Stimulated activated CD4-positive, alpha-beta T cell treated with anti-CD3 and anti-CD28 coated beads, TNF-alpha, amount 100 ng/mL, for 24 hours (primary cell): ENCODE data around the gene SLC29A3.

Experiments
- DNase-seq, 3 experiments: peaks; one replicate each; pipeline ENCODE4 v3.0.0-alpha.2; 2020; ENCODE audit warnings: low read depth in 3 of 3

The SLC29A3 gene

DNA sequence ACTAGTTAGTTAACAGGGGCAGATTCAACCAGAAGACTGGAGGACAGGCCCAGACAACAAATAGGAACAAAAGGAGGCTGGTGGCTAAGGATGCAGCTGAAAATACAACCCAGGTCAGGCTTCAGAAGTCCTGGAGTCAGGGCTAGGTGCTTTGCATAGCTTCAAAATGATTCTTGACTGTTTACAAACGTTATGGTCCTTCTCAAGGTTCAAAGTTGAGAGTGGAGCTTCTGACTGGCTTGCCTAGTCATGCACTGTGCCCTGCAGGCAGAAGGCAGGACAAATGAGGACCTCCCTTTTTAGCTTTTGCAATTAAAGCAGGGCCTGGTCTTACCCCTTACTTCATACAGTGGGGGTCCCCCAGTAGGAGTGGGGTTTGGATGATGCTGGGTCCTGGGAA, 73.2 kb downstream of the SLC29A3 start:
- DNase-seq: no peak

DNA sequence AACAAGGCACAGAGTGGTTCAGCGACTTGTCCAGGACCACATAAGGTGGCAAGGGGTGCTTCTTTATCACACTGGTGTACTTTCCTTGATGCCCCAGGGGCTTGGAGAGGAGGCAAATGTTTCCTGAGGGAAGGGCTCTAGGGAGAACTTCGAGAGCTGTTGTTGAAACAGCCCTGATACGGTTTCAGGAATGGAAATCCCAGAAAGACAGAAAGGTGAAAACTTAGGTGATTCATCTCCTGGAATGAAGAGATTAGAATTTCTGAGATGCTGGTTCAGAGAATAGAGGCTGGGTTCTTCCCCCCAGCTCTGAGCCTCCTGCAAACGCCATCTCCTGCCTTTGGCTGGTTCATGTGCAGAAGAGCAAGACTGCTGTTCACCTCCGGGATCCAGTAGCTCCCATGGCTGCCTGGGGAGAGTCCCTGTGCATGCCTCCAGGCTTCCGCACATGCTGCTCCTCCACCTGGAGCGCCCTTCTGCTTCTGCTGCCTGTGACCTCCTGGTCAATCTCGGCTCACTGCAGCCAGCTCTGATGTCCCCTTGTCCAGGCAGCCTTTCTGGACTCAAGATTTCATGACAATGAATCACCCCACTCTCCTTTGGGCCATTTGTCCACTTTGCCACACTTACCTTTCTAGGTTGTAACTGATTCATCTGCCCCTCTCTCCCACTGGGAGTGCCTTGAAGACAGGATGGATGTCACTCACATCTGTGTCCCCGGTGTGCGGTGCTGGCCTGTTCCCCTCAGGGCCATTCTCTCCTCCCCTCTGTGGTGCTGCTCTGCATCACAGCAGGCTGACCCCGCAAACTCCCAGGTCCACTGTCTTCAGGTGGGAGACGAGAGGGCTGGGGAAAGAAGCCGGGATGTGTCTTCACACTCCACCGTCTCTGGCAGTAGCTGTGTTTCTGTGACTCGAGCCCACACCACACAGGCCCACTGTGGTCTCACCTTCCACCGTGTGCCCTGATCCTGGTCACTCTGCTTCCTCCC, 74.0 kb downstream of the SLC29A3 start:
- no peak for DNase-seq

DNA sequence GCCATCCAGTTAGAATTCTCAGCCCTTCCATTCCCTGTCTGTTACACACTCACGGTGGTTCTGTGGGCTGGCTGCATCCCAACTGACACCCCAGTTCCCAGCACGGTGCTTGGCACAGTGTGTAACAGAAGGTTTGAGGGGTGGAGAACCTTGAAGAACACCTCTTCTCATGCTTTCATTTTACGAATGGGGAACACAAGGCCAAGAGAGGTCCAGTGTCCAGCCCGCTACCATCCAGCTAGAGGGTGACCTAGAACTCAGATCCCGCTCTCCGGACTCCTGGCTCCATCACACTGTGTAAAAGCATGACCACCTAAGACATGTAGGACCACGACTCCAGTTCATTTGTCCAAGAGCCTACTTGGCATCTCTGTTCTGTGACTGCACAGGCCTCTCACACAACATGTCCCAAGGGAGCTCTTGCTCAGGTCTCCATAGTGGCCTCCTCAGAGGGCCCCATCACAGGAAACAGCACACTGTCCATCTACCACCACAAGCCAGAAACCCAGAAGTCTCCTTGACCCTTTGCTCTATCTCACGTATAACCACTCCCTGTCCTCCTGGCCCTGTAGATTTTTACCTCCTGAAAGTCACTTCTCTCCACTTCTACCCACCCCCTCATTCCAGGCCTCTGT, 74.9 kb downstream of the SLC29A3 start:
- no peak for DNase-seq

- no peak for DNase-seq
Measured at GRCh38 chr10:71394926-71395562, 76.0 kb downstream of the SLC29A3 start.

- no peak for DNase-seq
Measured at GRCh38 chr10:71395621-71396020, 76.6 kb downstream of the SLC29A3 start.

- peak in 1 of 3 experiments; percentile 35 for DNase-seq
Measured at GRCh38 chr10:71396084-71396710, 77.1 kb downstream of the SLC29A3 start.

DNA sequence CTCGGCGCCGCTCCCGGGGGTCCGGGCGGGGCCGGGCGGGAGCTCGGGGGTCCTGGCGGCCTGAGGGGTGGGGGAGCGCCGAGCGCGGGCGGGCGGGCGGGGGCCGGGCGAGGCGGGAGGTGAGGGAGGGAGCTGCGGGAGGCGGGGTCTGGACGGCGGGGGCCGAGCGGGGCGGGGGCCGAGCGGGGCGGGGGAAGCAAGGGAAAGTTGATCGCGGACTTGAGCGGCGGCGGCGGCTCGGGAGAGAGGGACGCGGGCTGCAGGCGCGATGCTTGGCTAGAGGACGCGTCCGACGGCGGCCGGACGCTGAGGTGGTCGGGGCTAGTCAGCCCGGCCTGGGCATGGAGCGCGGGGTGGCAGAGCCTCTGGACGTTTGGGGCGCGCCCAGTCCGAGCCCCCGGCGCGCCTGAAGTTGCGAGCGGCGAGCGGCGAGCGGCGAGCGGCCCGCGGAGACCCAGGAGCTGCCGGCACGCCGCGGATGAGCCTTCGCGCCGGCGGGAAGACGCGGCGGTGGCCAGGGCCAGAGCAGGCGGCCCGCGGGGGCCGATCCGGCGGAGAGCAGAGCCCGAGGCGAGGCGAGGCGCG, 77.7 kb downstream of the SLC29A3 start, which contains the start of gene CDH23:
TSS of gene CDH23 (plus strand) at position 210 of the 585 bp plus-strand sequence. CDS start 42,912 bp downstream, outside the sequence.
- DNase-seq: peak in 1 of 3 experiments; percentile 22

DNA sequence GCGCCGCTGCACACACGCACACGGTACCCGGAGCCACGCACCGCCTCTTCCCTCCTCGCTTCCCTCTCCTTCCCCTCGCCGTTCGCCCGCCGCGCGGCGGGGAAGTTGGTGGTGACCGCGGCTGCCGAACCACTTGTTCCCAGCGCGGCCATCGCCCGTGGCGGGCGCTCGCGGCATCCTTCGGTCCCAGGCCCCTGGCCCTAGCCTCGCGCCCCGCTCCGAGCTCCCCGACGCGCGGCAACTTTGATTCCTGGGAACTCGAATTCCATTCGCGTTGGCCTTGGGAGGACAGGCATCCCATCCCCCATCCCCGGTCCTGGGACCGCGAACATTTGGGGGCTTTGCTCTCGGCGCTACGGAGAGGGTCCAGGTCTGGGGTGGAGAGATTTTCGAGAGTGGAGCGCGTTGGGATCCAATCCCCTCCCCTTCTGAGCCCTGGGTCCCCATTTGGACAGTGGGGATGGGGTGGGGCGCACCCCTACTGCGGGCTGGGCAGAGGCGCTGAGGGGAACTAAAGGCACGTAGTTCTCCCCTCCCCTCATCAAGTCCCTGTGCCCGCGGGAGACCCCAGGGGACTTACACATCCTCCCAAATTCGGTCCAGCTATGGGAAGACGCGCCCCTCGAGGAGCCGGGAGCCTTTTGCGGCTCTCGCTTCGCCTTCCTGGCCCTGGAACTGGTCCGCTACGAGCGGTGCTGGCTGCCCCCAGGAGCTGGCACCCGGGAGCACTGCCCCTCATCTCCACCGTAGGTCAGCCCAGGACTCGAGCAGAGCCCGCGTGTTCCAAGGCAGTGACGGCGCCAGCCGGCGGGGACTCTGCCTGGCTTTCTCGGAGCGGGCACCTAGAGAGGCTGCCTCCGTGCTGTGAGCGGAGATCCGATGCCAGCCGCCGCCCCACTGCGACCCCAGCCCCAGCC, 78.5 kb downstream of the SLC29A3 start:
- DNase-seq: no peak

GRCh38 chr10:71398976-71399375, 79.9 kb downstream of the SLC29A3 start:
- DNase-seq: no peak

GRCh38 chr10:71399946-71400345, 80.9 kb downstream of the SLC29A3 start:
- no peak for DNase-seq

- DNase-seq: no peak
Measured at GRCh38 chr10:71401056-71401455, 82.0 kb downstream of the SLC29A3 start.

- DNase-seq: no peak
Measured at GRCh38 chr10:71402005-71402404, 82.9 kb downstream of the SLC29A3 start.

DNA sequence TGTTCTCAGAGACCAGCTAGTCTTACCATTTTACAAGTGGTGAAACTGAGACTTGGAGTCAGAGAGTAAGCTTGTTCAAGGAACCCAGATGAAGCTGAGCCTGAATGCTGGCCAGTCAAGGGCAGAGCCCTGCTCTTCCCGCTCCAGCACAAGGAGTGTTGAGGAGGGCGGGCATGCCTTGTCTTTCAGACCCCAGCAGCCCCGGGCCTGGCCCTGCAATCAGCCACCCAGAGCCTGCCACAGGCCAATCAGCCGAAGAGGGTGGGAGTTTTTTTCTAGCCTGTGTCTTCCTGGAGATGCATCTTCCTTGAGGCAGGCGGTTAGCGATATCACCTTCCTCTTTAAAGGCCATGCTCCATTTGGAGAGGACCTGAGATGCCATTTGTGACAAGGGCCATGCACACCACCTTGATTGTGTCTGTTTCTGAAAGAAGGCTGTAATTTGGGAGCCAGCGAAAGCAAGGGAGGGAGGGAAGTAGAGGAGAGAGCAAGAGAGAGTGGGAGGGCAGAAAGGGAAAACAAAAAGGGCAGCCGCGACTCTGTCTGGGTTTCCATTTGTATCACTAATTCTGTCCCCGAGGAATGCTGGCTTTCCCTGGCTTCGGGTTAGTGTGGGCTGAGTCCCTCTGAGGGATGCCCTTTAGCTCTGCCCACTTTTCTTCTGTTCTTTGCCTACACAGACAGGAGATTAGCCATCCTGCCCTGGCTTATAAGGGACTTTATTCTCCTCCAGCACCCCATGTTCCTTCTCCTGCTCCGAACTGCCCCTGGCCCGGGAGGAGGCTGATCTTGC, 85.6 kb downstream of the SLC29A3 start:
- no peak for DNase-seq

DNA sequence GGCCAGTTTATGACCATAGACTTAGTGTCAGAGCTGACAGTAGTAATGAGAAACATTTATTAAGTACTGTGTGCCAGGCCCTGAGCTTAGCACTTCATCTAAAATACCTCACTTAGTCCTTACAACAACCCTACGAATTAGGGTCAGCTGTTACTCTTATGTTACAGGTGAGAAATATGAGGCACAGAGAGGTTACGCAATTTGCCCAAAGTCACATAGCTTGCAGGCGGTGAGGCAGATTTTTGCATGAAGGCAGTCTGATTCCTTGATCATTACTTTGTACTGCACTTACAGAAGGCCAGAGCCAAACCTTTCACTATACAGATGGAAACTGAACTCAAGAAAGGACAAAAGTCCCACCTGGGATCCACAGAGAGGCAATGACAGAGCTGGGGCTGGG, 87.8 kb downstream of the SLC29A3 start:
- no peak for DNase-seq

DNA sequence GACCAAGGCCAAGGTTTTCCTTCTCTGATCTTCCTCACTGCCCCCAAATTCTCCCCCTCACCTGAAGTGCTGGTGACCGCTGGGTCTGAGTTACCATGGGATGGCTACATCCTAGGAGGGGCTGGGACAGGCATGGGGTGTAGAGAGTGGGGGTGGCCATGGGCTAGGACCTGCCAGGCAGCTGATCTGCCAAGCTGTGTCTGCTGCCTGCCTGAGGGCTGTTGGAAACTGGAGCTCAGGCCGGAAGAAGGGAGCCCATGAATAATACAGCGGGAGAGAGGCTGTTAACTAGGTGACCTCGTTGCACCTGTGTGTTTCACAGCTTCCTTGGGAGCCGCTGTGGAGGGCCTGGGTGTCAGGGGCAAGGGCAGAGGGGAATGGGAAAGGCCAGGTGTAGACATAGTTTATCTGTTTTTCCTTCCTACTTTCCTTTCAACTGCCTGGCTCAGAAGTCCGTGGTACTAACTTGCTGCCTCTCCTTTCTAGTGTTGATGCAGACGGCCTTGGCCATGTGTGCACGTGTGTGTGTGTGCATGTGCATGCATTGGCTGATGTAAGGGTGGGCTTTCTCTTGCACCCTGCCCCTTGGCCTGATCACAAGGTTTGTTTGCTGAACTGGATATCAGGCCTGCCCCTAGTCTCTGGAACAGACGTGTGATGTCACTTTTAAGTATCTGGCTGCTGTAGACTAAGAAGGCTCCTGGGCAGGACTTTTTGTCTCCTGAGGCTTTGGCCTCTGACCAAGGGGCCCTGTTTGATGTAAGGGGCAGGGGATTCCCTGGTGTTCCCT, 89.6 kb downstream of the SLC29A3 start:
- no peak for DNase-seq

- DNase-seq: no peak
Measured at GRCh38 chr10:71409516-71410104, 90.6 kb downstream of the SLC29A3 start.
